HG03066 (cell line): ENCODE results near the gene DDIT4.

Experiments used
- ATAC-seq: cut with Tn5 transposase; IDR thresholded peaks from one replicate; pipeline ENCODE4 v1.9.1; 2021; ENCODE audit warnings: low read depth; ENCODE audit not compliant: unreplicated experiment

DDIT4 gene

GRCh38 chr10:72314263-72314662 is 40.5 kb downstream of the DDIT4 start:
- ATAC-seq: no peak

- no peak for ATAC-seq
These were observed 41.3 kb downstream of the DDIT4 start for GRCh38 chr10:72315054-72315453.

GRCh38 chr10:72315611-72316385 is 42.1 kb downstream of the DDIT4 start:
- no peak for ATAC-seq

GRCh38 chr10:72316386-72316700 is 42.6 kb downstream of the DDIT4 start:
- no peak for ATAC-seq

- no peak for ATAC-seq
These were observed 43.2 kb downstream of the DDIT4 start for GRCh38 chr10:72316748-72317435.

GRCh38 chr10:72318418-72319262 is 44.9 kb downstream of the DDIT4 start:
- ATAC-seq: no peak

- ATAC-seq: peak; percentile 40
These were observed 45.9 kb downstream of the DDIT4 start for GRCh38 chr10:72319416-72320254.

GRCh38 chr10:72320676-72321247 is 47.0 kb downstream of the DDIT4 start:
- peak; percentile 69 for ATAC-seq

- no peak for ATAC-seq
These were observed 47.7 kb downstream of the DDIT4 start for GRCh38 chr10:72321248-72322029.

GRCh38 chr10:72322030-72322279 is 48.2 kb downstream of the DDIT4 start:
- ATAC-seq: no peak

- no peak for ATAC-seq
These were observed 48.7 kb downstream of the DDIT4 start for GRCh38 chr10:72322280-72323058.

GRCh38 chr10:72323108-72323749 is 49.5 kb downstream of the DDIT4 start:
- no peak for ATAC-seq

GRCh38 chr10:72323771-72324191 is 50.1 kb downstream of the DDIT4 start:
- no peak for ATAC-seq
